ENCODE results near the gene RIMKLA. TPM values are rescaled to one million over a fixed set of nuclear protein-coding genes. Genes with fewer than 3 reads are reported as not detected.

The RIMKLA gene
- total RNA-seq (2013; cell fraction: nucleolus; rRNA removed), result 0.22 and 0.52 TPM in 2 replicates
- total RNA-seq (2014; rRNA removed) (0.16 and 0.45 TPM in 2 replicates), total RNA-seq (2014; rRNA removed; fragmentation: Illumina TruSeq; extraction: Trizol) (0.04 and 0.05 TPM in 2 replicates), total RNA-seq (2021) (0.05 and 0.19 TPM in 2 replicates), polyA plus RNA-seq (2011; rRNA removed) (0.45 and 0.52 TPM in 2 replicates), polyA plus RNA-seq (2014; fragmentation: Illumina TruSeq; extraction: Trizol) (0.41 and 0.59 TPM in 2 replicates), polyA plus RNA-seq (2014; fragmentation: Nextera tagmentation; extraction: Ambion mirVana) (under 1 TPM; 0.07 to 0.10 TPM), polyA plus RNA-seq (2014; rRNA removed) (0.01 and 0.05 TPM in 2 replicates), polyA plus RNA-seq (2016; fragmentation: Nextera tagmentation; extraction: Ambion mirVana) (under 1 TPM; 0.01 to 0.17 TPM), polyA minus RNA-seq (2011; rRNA and poly(A)+ RNA removed) (0.41 and 0.95 TPM in 2 replicates), Bru-seq, nascent RNA (percentile 32 among the genes with signal in this experiment), BruChase-seq, experiment 1, labeled RNA remaining after a 6-hour chase (percentile 19 among the genes with signal in this experiment), BruChase-seq, experiment 2, labeled RNA remaining after a 2-hour chase (percentile 22 among the genes with signal in this experiment)
- polyA plus RNA-seq (2011; ENCODE audit: low read depth), result 1.8 TPM
- 0.27 and 0.42 TPM in 2 replicates for polyA plus RNA-seq (2011; cell fraction: cytosol; rRNA removed)
- 0.16 and 0.25 TPM in 2 replicates for polyA plus RNA-seq (2011; cell fraction: nucleus; rRNA removed)
- polyA plus RNA-seq (2012), result 1.8 and 4.4 TPM in 2 replicates
- polyA minus RNA-seq (2011; cell fraction: cytosol; rRNA and poly(A)+ RNA removed), result 0.21 and 0.27 TPM in 2 replicates
- 0.24 and 0.29 TPM in 2 replicates for polyA minus RNA-seq (2011; cell fraction: nucleus; rRNA and poly(A)+ RNA removed)
- long read RNA-seq, experiment 1, partial matches to known transcripts, result 1 of 1 reads
- long read RNA-seq, experiment 1, other reads (novel, unspliced or antisense), result 0 of 1 reads
- long read RNA-seq, experiment 2, partial matches to known transcripts, result 8 of 10 reads
- long read RNA-seq, experiment 2, other reads (novel, unspliced or antisense), result 2 of 10 reads

DNA sequence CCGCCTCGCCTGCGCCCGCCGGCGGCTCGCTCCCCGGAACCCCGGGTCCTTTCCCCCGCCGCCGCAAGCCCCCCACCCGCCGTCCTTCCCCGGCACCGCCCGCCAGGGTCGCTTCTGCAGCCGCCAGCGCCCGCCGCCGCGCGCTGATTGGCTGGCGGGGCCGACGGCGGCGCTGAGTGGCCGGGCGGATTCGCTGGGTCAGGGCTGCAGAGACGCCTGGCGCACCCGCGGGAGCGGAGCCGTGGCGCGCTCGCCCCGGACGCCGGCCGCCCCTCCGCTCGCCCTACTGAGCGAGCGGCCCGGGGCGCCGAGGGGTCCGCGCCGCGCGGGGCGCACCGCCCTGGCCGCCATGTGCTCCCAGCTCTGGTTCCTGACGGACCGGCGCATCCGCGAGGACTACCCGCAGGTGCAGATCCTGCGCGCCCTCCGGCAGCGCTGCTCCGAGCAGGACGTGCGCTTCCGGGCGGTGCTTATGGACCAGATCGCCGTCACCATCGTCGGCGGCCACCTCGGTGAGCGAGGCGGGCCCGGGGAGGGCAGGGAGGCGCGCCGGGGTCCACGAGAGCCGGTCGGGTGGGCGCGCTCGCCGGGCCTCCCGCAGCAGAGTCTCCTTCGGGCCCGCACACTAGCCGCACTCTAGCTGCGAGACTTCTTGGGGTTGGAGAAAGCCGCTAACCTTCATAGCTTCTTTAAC lies at the start of gene RIMKLA:
Gene RIMKLA, plus strand, starts transcription at position 207 of the 694 bp plus-strand sequence. Its CDS starts 143 bp downstream, at position 350.
- SMC1A ChIA-PET (ENCODE audit: uncharacterized antibody, unreplicated experiment), result no interaction called here
- no TSS peak for BruUV-seq (replicated peaks)
- DNase-seq (ENCODE audit: low read depth, low spot score) (no peak), FAIRE-seq (no peak), ATAC-seq (peak; percentile 73)
- Histone ChIP-seq H2AFZ (ENCODE audit: control insufficient read depth, low read depth, low read length) (peak within 1 kb of the TSS; percentile 79), H3K27me3 (replicated peaks in 1 of 2; ENCODE audit: control insufficient read depth in 2 of 2, insufficient read depth in 2 of 2, low read length in 1 of 2) (peaks cover 3 to 6% of the 10 kb centered on the region in 2 experiments; a peak in 2 of 4 replicates), H3K4me1 (ENCODE audit: control insufficient read depth, insufficient read depth, low read length) (no peaks in the 10 kb centered on the region), H4K20me1 (ENCODE audit: control insufficient read depth, insufficient read depth) (no peaks in the 10 kb centered on the region), H3K9me3 (replicated peaks; ENCODE audit: control insufficient read depth, insufficient read depth, low read length) (no peaks in the 10 kb centered on the region), H3K36me3 (ENCODE audit: control insufficient read depth in 2 of 2, insufficient read depth in 2 of 2, low read length in 1 of 2) (no peaks in the 10 kb centered on the region), H3K4me3 (peak within 1 kb of the TSS; percentile 72), H3K79me2 (ENCODE audit: control insufficient read depth, insufficient read depth, low read length) (no peaks in the 10 kb centered on the region), H3K9ac (ENCODE audit: control insufficient read depth, insufficient read depth, low read length) (peak within 1 kb of the TSS; percentile 28; the same call in 1 of the 2 replicates), H3K4me2 (ENCODE audit: control insufficient read depth, insufficient read depth) (peak within 1 kb of the TSS; percentile 95), H3K27ac (ENCODE audit: control insufficient read depth, insufficient read depth) (no peak within 1 kb of the TSS)
- CTCF ChIA-PET, result no interaction called here
- intact Hi-C loops (cut with micrococcal nuclease; ENCODE audit: unreplicated experiment) (no loop called here), in situ Hi-C loops (cut with MboI) (no loop called here)
- TF ChIP-seq CEBPB (IDR thresholded peaks at IDR 0.05; ENCODE audit: borderline replicate concordance in 1 of 2, low read depth in 2 of 2, low read length in 2 of 2), result no peak
- TF ChIP-seq BHLHE40 (IDR thresholded peaks at IDR 0.05; ENCODE audit: borderline replicate concordance in 1 of 2, low read depth in 2 of 2, low read length in 1 of 2), result 0 out of 4 replicates have a peak, but pooled peaks of 1 of the 2 experiments have one; percentile 5
- no peak for TF ChIP-seq BMI1 (IDR thresholded peaks at IDR 0.05; ENCODE audit: borderline replicate concordance)
- no peak for TF ChIP-seq FOXM1 (IDR thresholded peaks at IDR 0.05; ENCODE audit: low read depth, low read length)
- TF ChIP-seq YY1 (IDR thresholded peaks at IDR 0.05; ENCODE audit: low read depth, low read length), result 0 out of 2 replicates have a peak, but pooled peaks have one; percentile 30
- 0 out of 2 replicates have a peak, but pooled peaks have one; percentile 37 for TF ChIP-seq LARP7 (IDR thresholded peaks at IDR 0.05)
- no peak for TF ChIP-seq POLR2AphosphoS2 (IDR thresholded peaks at IDR 0.05; ENCODE audit: low read depth, low read length)
- TF ChIP-seq NFYB (IDR thresholded peaks at IDR 0.05; ENCODE audit: insufficient read depth, low read depth, low read length), result peak; percentile 70; the same call in 1 of the 2 replicates
- TF ChIP-seq SUZ12 (IDR thresholded peaks at IDR 0.05; ENCODE audit: unreplicated experiment), result peak; percentile 9
- peak; percentile 84 for TF ChIP-seq HDAC6 (IDR thresholded peaks at IDR 0.05; ENCODE audit: unreplicated experiment)
- TF ChIP-seq MAX (IDR thresholded peaks at IDR 0.05; ENCODE audit: low read depth, low read length), result peak; percentile 23; the same call in 1 of the 2 replicates
- peak; percentile 40; the same call in 1 of the 2 replicates for TF ChIP-seq IKZF1 (conservative IDR thresholded peaks at IDR 0.05)
- POLR2A ChIA-PET, result interaction anchor here (0.5 kb wide), 1 partner anchor 117 kb away, joined by 3 read pairs; no protein-coding TSS in a partner anchor
- RAD21 ChIA-PET (ENCODE audit: unreplicated experiment), result no interaction called here
- 3% methylated on average over 65 of the region's 101 CpGs for WGBS (ENCODE audit: insufficient coverage, insufficient replicate concordance, low lambda C conversion rate, missing lambda C conversion rate)

All from GM12878 (cell line).